Heart left ventricle (tissue), 16 donors: ENCODE results near the gene GABRB3. TPM values are rescaled to one million over a fixed set of nuclear protein-coding genes. Genes with fewer than 3 reads are reported as not detected.

Experiments
- ATAC-seq, 4 donors: fragments of 200-7000 bp; cut with Tn5 transposase; one replicate each; pipeline ENCODE4 v1.9.1; 2020 to 2022; ENCODE audit warnings: moderate library complexity in 4 of 4, mild to moderate bottlenecking in 3 of 4, moderate number of reproducible peaks in 1 of 4
- DNase-seq, 5 donors: peaks; one replicate each; pipeline ENCODE4 v3.0.0-alpha.2; 2020
- H3K27ac ChIP-seq, 12 donors: fragments of 200-600 bp; sonication (generic) in 4 of 12; one replicate each; pipeline versions ENCODE4 v1.5.0 to v1.8.0; 2016 to 2022; ENCODE audit warnings: mild to moderate bottlenecking in 2 of 12
- H3K27me3 ChIP-seq, 9 donors: fragments of 200-600 bp; sonication (generic) in 2 of 9; one replicate each; pipeline versions ENCODE4 v1.5.1 to v1.8.0; 2016 to 2022; ENCODE audit warnings: mild to moderate bottlenecking in 3 of 9
- H3K36me3 ChIP-seq, 9 donors: fragments of 200-600 bp; sonication (generic) in 2 of 9; one replicate each; pipeline versions ENCODE4 v1.5.0 to v1.8.0; 2018 to 2022; ENCODE audit warnings: mild to moderate bottlenecking in 2 of 9
- H3K4me1 ChIP-seq, 12 donors: fragments of 200-600 bp; sonication (generic) in 4 of 12; one replicate each; pipeline versions ENCODE4 v1.5.0 to v1.8.0; 2016 to 2022; ENCODE audit warnings: mild to moderate bottlenecking in 3 of 12
- H3K4me3 ChIP-seq, 12 donors: fragments of 200-600 bp; sonication (generic) in 4 of 12; one replicate each; pipeline versions ENCODE4 v1.5.0 to v1.8.0; 2017 to 2022; ENCODE audit warnings: mild to moderate bottlenecking in 9 of 12, moderate library complexity in 4 of 12
- H3K9me3 ChIP-seq, 12 donors: fragments of 200-600 bp; sonication (generic) in 4 of 12; one replicate each; pipeline versions ENCODE4 v1.5.0 to v1.8.0; 2016 to 2022; ENCODE audit warnings: mild to moderate bottlenecking in 1 of 12
- CTCF ChIP-seq, 12 donors: fragments of 200-600 bp; sonication (generic) in 4 of 12; IDR thresholded peaks; one replicate each; pipeline versions ENCODE4 v1.5.0 to v1.8.0; 2018 to 2022; ENCODE audit warnings: antibody characterized with exemption in 12 of 12, mild to moderate bottlenecking in 5 of 12
- POLR2A ChIP-seq, 2 donors: fragments of 450-650 bp; IDR thresholded peaks; one replicate each; pipeline ENCODE4 v1.6.1; 2017; ENCODE audit warnings: antibody characterized with exemption in 2 of 2, mild to moderate bottlenecking in 2 of 2, moderate library complexity in 2 of 2
- WGBS, 4 donors: extraction: QIAGEN DNeasy Blood & Tissue Kit in 2 of 4; methylation state at CpG; one replicate each; pipeline versions ENCODE4 v1.1.5 to v1.1.7; 2013 to 2018; 5-methylcytosine and 5-hydroxymethylcytosine counted together
- intact Hi-C, 10 donors: fragments of 100-400 bp; cut with DNase I; formaldehyde crosslinking; loops; one replicate each; pipeline versions ENCODE4 v1.11.1 to v1.14.2; 2022
- polyA plus RNA-seq, 2 donors: library from polyadenylated mRNA; stranded (reverse); fragments of 200-250 nt; gene quantifications; one replicate each; pipeline ENCODE4 v1.2.3, GENCODE V29; 2013
- total RNA-seq, 9 donors: library from RNA; depleted of rRNA in 2 of 9; stranded (reverse); fragments of >200 nt in 2 of 9; fragmentation: NEBNext Ultra II Directional in 3 of 9; extraction: Animal tissue kit (Norgen Biotek cat#: 25700) in 3 of 9; gene quantifications; one replicate each; pipeline versions ENCODE4 v1.1.0 to v1.2.4, GENCODE V29; 2016 to 2023
- donor health status: ischemic (EF 13 %, LVEDD 7.1; RV severe dilation, severe dysfunction).
- donor health status: healthy with polysubstance abuse.
- donor health status: DM: no; HTN: yes; CAD: no.
- donor health status: DM: no; HTN: no; CAD: no.
- donor health status: ischemic (EF 25% LVEDD 6.9; RV normal size, moderate dysfunction).
- donor health status: ischemic (EF 25% LVEDD 5.7; RV mildly dilated, moderate dysfunction).
- donor health status: healthy.
- donor health status: DM: yes; HTN: yes; CAD: no.
- donor health status: ischemic (EF 35%, LVEDD 5.7; RV mildly dilated, moderate dysfunction).
- donor health status: nonischemic (EF 11% LVEDD 7.7; RV severe dilation, severe dysfunction).
- donor health status: DM: yes; HTN: yes; CAD: no.
- donor health status: PGD.
- donor health status: ischemic (EF 29% LVEDD 5.4; RV normal size, mild dysfunction).
- donor health status: nonischemic (EF 23%, LVEDD 6.1; RV moderate dilation, normal function).

Gene GABRB3
- total and polyA plus RNA-seq, 11 donors: 0.42 to 4.4 (median 1.7) TPM

- 74 to 84% (median 75%) methylated on average over 3 of the region's 3 CpGs for WGBS, 4 donors
- intact Hi-C loops: loop anchor here in 1 of 10 donors (5.0 kb wide), 1 partner anchor 51 kb away; no protein-coding TSS in a partner anchor
- peaks cover 0 to 7% (median 0%) of the 10 kb centered on the region in 9 donors for H3K27me3 ChIP-seq
Observed at GRCh38 chr15:26716069-26716468, 56.8 kb downstream of the GABRB3 start.

DNA sequence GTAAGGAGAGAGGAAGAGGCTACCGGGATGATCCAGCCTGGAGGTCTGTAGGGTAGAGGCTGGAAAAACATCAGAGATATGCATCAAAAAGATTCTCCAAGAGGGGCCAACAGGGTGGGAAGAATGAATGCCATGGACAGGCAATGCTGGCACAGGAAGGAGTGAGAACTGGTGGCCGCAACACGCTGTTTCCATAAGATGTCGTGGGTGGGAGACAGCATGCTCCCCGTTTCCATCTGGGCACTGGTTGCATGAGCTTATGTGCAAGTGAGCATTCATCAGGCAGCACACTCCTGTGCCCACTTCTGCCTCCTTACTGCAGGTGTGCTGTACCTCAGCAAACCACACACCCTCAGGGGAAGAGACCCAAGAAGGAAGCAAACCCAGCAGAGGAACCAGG lies 59.4 kb downstream of the GABRB3 start:
- H3K4me1 ChIP-seq: no peaks in the 10 kb centered on the region
- WGBS, 4 donors: 87 to 90% (median 89%) methylated on average over 5 of the region's 5 CpGs
- TF ChIP-seq POLR2A (IDR thresholded peaks at IDR 0.05) (no peak), CTCF (IDR thresholded peaks at IDR 0.05) (no peak)
- no peak for DNase-seq
- intact Hi-C loops: no loop called here
- H3K27ac ChIP-seq: no peak overlapping the region
- H3K36me3 ChIP-seq: no peaks in the 10 kb centered on the region
- H3K27me3 ChIP-seq: peaks cover 0 to 7% (median 0%) of the 10 kb centered on the region in 9 donors
- no peak for ATAC-seq
- no peaks in the 10 kb centered on the region for H3K9me3 ChIP-seq
- H3K4me3 ChIP-seq: no peak overlapping the region

More at GRCh38 chr15:26716069-26716468, 56.8 kb downstream of the GABRB3 start:
- H3K27ac ChIP-seq: no peak overlapping the region
- TF ChIP-seq CTCF (IDR thresholded peaks at IDR 0.05): no peak
- H3K36me3 ChIP-seq: no peaks in the 10 kb centered on the region
- DNase-seq: no peak
- H3K9me3 ChIP-seq: no peaks in the 10 kb centered on the region
- no peaks in the 10 kb centered on the region for H3K4me1 ChIP-seq
- no peak overlapping the region for H3K4me3 ChIP-seq
- ATAC-seq: no peak

DNA sequence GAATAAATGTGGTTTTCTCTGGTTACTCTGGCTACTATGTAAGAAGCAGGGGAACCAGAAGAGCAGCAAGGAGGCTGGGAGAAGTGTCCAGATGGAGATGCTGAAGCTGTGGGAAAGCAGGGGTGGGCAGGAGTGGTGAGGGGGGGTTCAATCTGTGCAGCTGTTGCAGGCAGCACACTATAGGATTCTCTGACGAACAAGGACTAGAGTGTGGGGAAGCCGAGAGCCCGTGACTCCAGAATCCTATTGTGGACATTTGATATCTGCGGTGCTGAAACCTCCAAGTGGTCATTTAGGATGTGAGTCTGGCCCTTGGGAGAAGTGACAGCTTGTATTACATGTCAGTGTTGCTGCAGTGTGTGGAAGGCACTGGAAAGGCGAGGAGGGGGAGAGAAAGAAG lies 60.5 kb downstream of the GABRB3 start:
- no peak for TF ChIP-seq POLR2A (IDR thresholded peaks at IDR 0.05)
- TF ChIP-seq CTCF (IDR thresholded peaks at IDR 0.05): no peak
- Histone ChIP-seq H3K36me3 (no peaks in the 10 kb centered on the region), H3K4me3 (no peak overlapping the region), H3K9me3 (no peaks in the 10 kb centered on the region), H3K27ac (no peak overlapping the region), H3K4me1 (no peaks in the 10 kb centered on the region), H3K27me3 (peaks cover 0 to 7% (median 0%) of the 10 kb centered on the region in 9 donors)
- intact Hi-C loops: no loop called here
- WGBS, 4 donors: 38 to 58% (median 51%) methylated on average over 5 of the region's 5 CpGs
- DNase-seq (no peak), ATAC-seq (no peak)

DNA sequence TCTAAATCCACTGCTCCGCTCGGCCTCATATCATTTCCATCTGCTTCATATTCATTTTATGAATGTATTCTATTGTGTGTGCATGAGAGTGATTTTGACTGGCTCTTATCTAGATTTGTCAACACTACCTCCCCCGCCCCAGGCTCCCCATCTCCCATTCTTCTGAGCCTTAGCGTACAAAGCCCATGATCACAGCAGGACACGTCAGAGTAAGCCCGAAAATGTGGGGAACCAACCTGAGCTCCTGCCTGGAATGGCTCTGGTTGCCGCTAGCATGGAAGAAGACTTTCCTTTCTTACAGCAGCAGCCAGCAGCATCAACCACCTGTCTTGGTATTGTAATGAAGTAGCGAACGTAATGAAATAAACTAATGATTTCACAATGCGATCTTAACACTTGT lies 61.4 kb downstream of the GABRB3 start:
- H3K36me3 ChIP-seq: no peaks in the 10 kb centered on the region
- peaks cover 0 to 7% (median 0%) of the 10 kb centered on the region in 9 donors for H3K27me3 ChIP-seq
- H3K9me3 ChIP-seq: no peaks in the 10 kb centered on the region
- no peaks in the 10 kb centered on the region for H3K4me1 ChIP-seq
- WGBS, 4 donors: 60 to 70% (median 66%) methylated on average over 10 of the region's 10 CpGs
- no peak overlapping the region for H3K27ac ChIP-seq
- intact Hi-C loops: no loop called here
- ATAC-seq: no peak
- TF ChIP-seq CTCF (IDR thresholded peaks at IDR 0.05): no peak
- TF ChIP-seq POLR2A (IDR thresholded peaks at IDR 0.05): no peak
- DNase-seq: no peak
- H3K4me3 ChIP-seq: no peak overlapping the region
